Adrenal gland (tissue), 5 donors: ENCODE data around the gene LRRC56.

Experiments
- CTCF ChIP-seq, 6 experiments: fragments of 450-650 bp in 4 of 6; fragments of 200-600 bp in 2 of 6; sonication (generic) in 1 of 6; IDR thresholded peaks; 1 replicate in 5 of 6; 2 replicates in 1 of 6; pipeline versions ENCODE4 v1.5.1 to v1.8.0; 2016 to 2021; ENCODE audit warnings: antibody characterized with exemption in 6 of 6, mild to moderate bottlenecking in 2 of 6, moderate library complexity in 1 of 6
- POLR2A ChIP-seq, 2 donors: fragments of 450-650 bp; IDR thresholded peaks; one replicate each; pipeline ENCODE4 v1.6.1; 2017; ENCODE audit warnings: antibody characterized with exemption in 2 of 2, mild to moderate bottlenecking in 2 of 2, moderate library complexity in 1 of 2
- donor health status: DM: no; HTN: no; CAD: no.

GRCh38 chr11:587978-588380 is 50.7 kb downstream of the LRRC56 start:
- no peak for TF ChIP-seq CTCF (IDR thresholded peaks at IDR 0.05)
- TF ChIP-seq POLR2A (IDR thresholded peaks at IDR 0.05): peak in 1 of 2 donors; percentile 40
